IPS-18a (cell line): ENCODE data around the gene LEAP2.
"Not testable (repeated sequence)": the region's sequence is repeated elsewhere in the genome, so short reads cannot be mapped to it uniquely, and the experiment has no call there.

Experiments used
- H3K27ac ChIP-seq: one replicate; pipeline ENCODE4 v1.5.1; 2013; ENCODE audit warnings: low read length
- H3K27me3 ChIP-seq: one replicate; pipeline ENCODE4 v1.6.1; 2013; ENCODE audit warnings: mild to moderate bottlenecking, low read length; ENCODE audit not compliant: control insufficient read depth, insufficient read depth
- H3K36me3 ChIP-seq: one replicate; pipeline ENCODE4 v1.6.1; 2013; ENCODE audit warnings: low read depth, low read length; ENCODE audit not compliant: control insufficient read depth
- H3K4me1 ChIP-seq: one replicate; pipeline ENCODE4 v1.6.1; 2013; ENCODE audit warnings: low read depth, low read length; ENCODE audit not compliant: control insufficient read depth
- H3K4me3 ChIP-seq: one replicate; pipeline ENCODE4 v1.5.1; 2013; ENCODE audit warnings: low read length
- H3K9ac ChIP-seq: one replicate; pipeline ENCODE4 v1.6.1; 2013; ENCODE audit warnings: mild to moderate bottlenecking, low read length, moderate library complexity
- H3K9me3 ChIP-seq: one replicate; pipeline ENCODE4 v1.6.1; 2013; ENCODE audit warnings: low read depth, low read length; ENCODE audit not compliant: control insufficient read depth

LEAP2 gene

DNA sequence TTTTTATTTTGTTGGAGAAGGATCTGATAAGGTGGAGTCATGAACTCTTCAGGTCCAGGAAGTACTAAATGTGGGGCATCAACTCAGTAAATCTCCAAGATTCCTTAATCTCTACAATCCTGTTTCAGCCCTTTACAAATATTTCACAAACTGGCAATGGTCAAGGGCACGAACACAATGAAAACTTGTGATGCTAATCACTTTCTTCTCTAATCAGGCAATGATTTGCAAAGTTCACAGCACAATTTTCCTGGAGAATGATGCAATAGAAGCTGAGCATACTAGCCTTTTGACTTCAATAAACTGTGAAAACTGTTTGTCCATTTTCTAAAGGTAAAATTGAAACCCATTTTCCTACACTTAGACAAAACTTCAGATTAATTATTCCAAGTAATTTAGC is 24.1 kb upstream of the LEAP2 start:
- Histone ChIP-seq H3K9me3 (no peaks in the 10 kb centered on the region), H3K36me3 (no peaks in the 10 kb centered on the region), H3K27ac (no peak overlapping the region), H3K9ac (no peak overlapping the region), H3K4me3 (no peak overlapping the region), H3K27me3 (no peaks in the 10 kb centered on the region), H3K4me1 (peaks cover under 1% of the 10 kb centered on the region)

DNA sequence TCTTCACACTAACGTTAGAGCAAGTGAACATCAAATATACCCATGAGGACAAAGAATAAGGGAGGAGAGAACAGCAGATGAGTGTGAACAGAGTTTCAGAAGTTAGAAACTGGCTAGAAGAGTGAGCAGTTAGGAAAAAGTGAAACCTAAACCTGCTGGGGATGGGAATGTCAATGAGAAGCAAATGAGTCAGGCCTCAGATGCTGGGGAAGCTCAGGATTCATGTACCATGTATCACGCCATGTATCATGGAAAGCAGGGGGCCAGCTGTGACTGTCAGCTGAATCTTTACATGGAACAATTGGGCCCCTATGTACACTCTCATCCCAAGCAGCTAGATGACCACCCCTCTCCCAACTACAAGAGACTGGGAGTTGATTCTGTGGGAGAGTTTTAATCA is 23.4 kb upstream of the LEAP2 start:
- H3K27ac ChIP-seq: no peak overlapping the region
- H3K4me3 ChIP-seq: no peak overlapping the region

DNA sequence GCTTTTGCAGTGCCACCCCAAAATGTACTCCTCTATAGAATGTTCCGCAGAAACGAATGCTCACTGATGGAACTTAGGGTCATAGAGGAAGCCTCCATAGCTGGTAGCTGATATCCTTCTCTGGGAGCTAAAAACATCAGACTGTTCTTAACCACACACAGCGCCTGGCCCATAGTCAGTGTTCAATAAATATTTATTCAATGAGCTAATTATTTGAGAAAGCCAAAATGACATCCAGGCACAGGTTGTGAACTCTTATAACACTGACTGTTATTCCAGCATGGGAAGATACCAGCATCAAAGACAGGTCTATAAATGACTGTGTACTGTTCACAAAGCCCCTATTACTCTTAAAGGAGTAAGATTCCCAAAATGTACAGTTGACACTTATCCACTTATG is 20.1 kb upstream of the LEAP2 start:
- Histone ChIP-seq H3K27ac (no peak overlapping the region), H3K36me3 (no peaks in the 10 kb centered on the region), H3K9ac (no peak overlapping the region), H3K4me1 (peaks cover 3% of the 10 kb centered on the region), H3K27me3 (no peaks in the 10 kb centered on the region), H3K4me3 (no peak overlapping the region), H3K9me3 (no peaks in the 10 kb centered on the region)

More for the DNA sequence above, 23.4 kb upstream of the LEAP2 start:
- H3K27me3 ChIP-seq: no peaks in the 10 kb centered on the region
- H3K36me3 ChIP-seq: no peaks in the 10 kb centered on the region
- no peaks in the 10 kb centered on the region for H3K9me3 ChIP-seq
- H3K4me1 ChIP-seq: peaks cover 3% of the 10 kb centered on the region
- no peak overlapping the region for H3K9ac ChIP-seq

DNA sequence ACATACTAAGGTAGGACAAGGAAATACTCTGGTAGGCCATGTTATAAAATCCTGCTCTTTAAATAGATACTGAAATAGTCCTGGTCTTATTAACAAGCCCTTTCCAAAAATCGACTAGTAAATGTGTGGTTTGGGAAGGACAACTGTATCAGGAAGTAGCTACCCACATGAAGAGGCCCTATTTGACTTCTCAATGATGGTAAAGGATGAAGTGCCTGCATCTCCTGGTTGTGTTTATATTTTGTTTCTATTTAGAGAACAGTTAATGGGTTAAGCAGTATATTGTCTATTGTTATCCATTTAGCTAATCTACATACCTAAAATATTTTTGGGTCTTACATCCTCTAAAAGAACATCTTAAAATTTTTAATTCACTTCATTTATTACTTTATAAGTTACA is 19.7 kb upstream of the LEAP2 start:
- Histone ChIP-seq H3K27ac (no peak overlapping the region), H3K4me3 (no peak overlapping the region), H3K9ac (no peak overlapping the region), H3K9me3 (no peaks in the 10 kb centered on the region), H3K4me1 (peaks cover 3% of the 10 kb centered on the region), H3K36me3 (no peaks in the 10 kb centered on the region), H3K27me3 (no peaks in the 10 kb centered on the region)

DNA sequence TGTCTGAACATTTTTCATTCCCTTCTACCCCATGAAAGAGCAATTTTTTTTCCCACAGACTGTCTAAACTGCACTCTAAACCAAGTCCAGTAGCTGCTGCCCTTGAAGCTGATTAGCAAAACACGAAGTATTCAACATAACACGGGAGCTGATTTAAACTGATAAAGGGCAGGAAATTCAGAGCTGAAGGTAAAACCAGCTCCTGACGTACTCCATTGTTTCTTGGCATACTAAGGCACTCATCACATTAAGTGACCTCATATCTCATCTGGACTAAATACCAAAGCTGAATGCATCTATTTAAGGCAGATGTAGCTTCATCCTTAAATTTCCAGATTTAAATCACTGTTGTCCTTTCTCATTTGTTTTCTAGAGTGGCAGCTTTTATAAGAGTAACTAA is 19.2 kb upstream of the LEAP2 start:
- Histone ChIP-seq H3K36me3 (no peaks in the 10 kb centered on the region), H3K9ac (no peak overlapping the region), H3K4me1 (peaks cover 3% of the 10 kb centered on the region), H3K9me3 (no peaks in the 10 kb centered on the region), H3K27me3 (no peaks in the 10 kb centered on the region), H3K4me3 (no peak overlapping the region), H3K27ac (no peak overlapping the region)

DNA sequence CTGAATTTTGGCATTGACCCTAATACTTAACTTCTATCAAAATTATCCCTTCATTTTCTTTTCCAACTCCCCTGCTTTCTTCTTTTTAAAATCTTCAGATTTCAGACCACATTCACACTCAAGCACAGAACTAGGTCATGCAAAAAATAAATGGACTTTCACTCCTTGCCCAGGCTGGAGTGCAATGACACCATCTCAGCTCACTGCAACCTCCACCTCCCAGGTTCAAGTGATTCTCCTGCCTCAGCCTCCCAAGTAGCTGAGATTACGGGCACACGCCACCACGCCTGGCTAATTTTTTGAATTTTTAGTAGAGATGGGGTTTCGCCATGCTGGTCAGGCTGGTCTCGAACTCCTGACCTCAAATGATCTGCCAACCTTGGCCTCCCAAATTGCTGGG is 18.5 kb upstream of the LEAP2 start:
- H3K27me3 ChIP-seq, H3K9ac ChIP-seq, H3K36me3 ChIP-seq, H3K9me3 ChIP-seq, H3K4me1 ChIP-seq, H3K27ac ChIP-seq, H3K4me3 ChIP-seq: not testable (repeated sequence)

DNA sequence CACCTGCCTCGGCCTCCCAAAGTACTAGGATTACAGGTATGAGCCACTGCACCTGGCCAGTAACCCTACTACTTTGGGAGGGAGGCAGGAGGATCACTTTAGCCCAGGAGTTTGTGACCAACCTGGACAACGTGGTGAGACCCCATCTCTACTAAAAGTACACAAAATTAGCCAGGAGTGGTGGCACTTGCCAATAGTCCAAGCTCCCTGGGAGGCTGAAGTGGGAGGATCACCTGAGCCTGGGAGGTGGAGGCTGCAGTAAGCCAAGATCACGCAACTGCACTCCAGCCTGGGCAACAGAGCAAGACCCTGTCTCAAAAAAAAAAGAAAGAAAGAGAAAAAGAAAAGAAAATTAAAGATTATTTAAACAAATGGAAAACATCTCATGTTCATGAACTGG is 17.5 kb upstream of the LEAP2 start:
- no peaks in the 10 kb centered on the region for H3K9me3 ChIP-seq
- H3K4me3 ChIP-seq: no peak overlapping the region
- H3K27me3 ChIP-seq: no peaks in the 10 kb centered on the region

DNA sequence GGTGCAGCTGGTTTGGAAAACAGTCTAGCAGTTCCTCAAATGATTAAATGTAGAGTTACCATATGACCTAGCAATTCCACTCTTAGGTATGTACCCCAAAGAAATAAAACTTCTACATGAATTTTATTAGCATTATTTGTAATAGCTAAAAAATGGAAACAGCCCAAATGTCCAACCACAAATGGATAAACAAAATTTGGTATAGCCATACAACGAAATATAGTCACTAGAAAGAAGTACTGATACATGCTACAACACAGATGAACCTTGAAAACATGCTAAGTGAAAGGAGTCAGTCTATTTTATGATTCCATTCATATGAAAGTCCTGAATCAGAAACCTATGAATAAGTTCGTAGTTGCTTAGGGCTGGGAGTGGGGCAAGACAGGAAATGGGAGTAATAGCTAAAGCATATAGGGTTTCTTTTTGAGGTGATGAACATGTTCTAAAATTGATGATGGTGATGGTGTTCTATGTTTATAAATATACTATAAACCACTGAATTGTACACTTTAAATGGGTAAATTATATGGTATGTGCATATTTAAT is 13.5 kb upstream of the LEAP2 start:
- no peaks in the 10 kb centered on the region for H3K27me3 ChIP-seq
- H3K4me3 ChIP-seq: no peak overlapping the region
- H3K4me1 ChIP-seq: peaks cover 2% of the 10 kb centered on the region
- no peak overlapping the region for H3K27ac ChIP-seq
- H3K9ac ChIP-seq: no peak overlapping the region
- H3K9me3 ChIP-seq: no peaks in the 10 kb centered on the region
- no peaks in the 10 kb centered on the region for H3K36me3 ChIP-seq

More for the DNA sequence above, 17.5 kb upstream of the LEAP2 start:
- no peak overlapping the region for H3K27ac ChIP-seq
- H3K9ac ChIP-seq: no peak overlapping the region
- H3K36me3 ChIP-seq: no peaks in the 10 kb centered on the region
- peaks cover 3% of the 10 kb centered on the region for H3K4me1 ChIP-seq

DNA sequence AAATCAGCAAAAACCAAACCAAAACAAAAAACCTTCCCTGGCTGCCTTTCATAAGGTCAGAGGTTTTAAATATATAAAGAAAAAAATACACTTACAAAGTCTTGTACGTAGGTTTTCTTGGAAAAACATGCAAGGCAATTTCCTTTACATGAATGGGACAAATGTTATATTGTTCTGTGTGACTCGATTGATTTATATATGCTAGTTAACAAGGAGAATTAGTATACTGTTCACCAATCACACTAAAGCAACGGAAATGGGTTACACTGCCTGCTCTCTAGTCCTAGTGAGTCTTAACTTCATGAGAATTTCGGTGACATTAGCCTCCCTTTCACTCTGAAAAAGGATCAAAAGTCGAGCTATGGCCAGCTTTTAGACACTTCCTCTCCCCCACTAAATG is 12.7 kb upstream of the LEAP2 start:
- H3K4me1 ChIP-seq: peaks cover 7% of the 10 kb centered on the region
- H3K27me3 ChIP-seq: no peaks in the 10 kb centered on the region
- H3K9me3 ChIP-seq: no peaks in the 10 kb centered on the region
- no peak overlapping the region for H3K4me3 ChIP-seq
- no peak overlapping the region for H3K9ac ChIP-seq
- H3K27ac ChIP-seq: no peak overlapping the region
- no peaks in the 10 kb centered on the region for H3K36me3 ChIP-seq

DNA sequence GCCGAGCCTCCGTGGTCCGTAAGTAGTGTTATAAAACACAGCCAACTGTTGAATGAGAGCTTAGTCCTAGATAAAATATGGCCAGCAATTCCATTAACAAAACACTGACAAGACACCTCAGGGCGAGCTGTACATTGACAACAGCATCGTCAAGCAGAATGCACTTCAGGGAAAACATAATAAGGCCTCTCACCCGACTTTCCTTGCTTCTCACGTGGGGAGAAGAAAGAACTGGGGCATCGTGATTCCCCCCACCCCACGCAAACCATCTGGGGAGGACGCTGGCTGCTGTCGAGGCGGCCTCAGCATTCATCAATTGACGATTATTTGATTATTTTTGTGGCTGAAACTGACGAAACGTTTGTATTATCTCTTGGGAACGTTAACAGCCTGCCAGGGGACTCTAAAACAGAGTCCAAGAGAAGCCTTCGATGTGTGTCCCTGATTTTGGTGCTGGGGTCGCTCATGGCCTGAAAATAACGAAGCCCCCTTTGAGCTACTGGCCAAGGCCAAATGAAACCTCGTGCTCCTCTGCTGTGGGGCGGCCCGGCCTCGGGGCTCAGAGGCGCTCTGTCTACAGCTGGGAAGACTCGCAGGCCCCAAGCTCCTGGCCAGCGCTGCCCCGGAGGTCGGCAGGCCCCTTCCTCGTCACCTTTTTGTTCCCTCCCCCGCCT is 7.7 kb upstream of the LEAP2 start:
- Histone ChIP-seq H3K9me3 (no peaks in the 10 kb centered on the region), H3K4me1 (peaks cover 9% of the 10 kb centered on the region)

DNA sequence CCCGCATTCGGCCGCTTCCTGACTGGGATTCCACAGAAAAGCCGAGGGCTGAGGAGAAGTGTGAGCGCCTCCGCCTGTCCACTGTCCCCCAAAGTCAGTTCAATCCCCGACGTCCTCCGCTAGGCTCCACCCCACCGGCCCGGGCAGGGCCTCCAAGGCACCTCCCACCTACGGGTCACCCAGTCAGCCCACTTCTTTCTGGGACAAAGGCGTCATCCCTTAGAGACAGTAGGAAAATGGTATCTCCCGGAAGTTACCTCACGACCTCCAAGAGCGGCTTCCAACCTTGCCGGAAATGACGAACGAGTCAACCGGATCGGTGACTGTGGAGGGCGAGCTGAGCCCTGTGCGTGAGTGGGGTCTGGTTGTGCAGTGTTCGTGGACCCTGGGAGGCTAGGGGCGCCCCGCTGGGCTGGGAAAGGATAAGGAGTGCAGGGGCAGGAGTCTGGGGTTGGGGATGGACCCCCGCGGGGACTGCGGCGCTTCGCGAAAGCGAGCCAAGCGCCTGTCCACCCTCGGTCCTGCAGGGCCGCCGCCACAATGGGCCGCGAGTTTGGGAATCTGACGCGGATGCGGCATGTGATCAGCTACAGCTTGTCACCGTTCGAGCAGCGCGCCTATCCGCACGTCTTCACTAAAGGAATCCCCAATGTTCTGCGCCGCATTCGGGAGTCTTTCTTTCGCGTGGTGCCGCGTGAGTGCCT is 7.0 kb upstream of the LEAP2 start, which contains the start of the genes GDF9 and UQCRQ:
GDF9 (minus strand) TSS at position 128 of the 704 bp plus-strand sequence. CDS start 1,936 bp downstream, outside the sequence.
UQCRQ (plus strand) TSS at position 301 of the 704 bp plus-strand sequence; CDS start at position 541, 240 bp downstream.
- Histone ChIP-seq H3K4me1 (peaks cover 9% of the 10 kb centered on the region), H3K9me3 (no peaks in the 10 kb centered on the region)

More for the DNA sequence above, 7.7 kb upstream of the LEAP2 start:
- H3K4me3 ChIP-seq: peak overlapping the region; percentile 91
- H3K27ac ChIP-seq: peak overlapping the region; percentile 66
- no peaks in the 10 kb centered on the region for H3K27me3 ChIP-seq
- peaks cover 17% of the 10 kb centered on the region for H3K36me3 ChIP-seq
- H3K9ac ChIP-seq: peak overlapping the region; percentile 93

More for the DNA sequence above, 7.0 kb upstream of the LEAP2 start, which contains the start of the genes GDF9 and UQCRQ:
- Histone ChIP-seq H3K36me3 (peaks cover 17% of the 10 kb centered on the region), H3K9ac (peak within 1 kb of the TSS; percentile 93), H3K27ac (peak within 1 kb of the TSS; percentile 81), H3K4me3 (peak within 1 kb of the TSS; percentile 91), H3K27me3 (no peaks in the 10 kb centered on the region)
